Measurements from ENCODE around the gene SMARCA4. TPM values are rescaled to one million over a fixed set of nuclear protein-coding genes. Genes with fewer than 3 reads are reported as not detected.

SMARCA4 gene
- polyA plus RNA-seq (2011; rRNA removed) = 41.6 and 63.5 TPM in 2 replicates
- 120 and 164 TPM in 2 replicates for polyA minus RNA-seq (2011; rRNA and poly(A)+ RNA removed)

DNA sequence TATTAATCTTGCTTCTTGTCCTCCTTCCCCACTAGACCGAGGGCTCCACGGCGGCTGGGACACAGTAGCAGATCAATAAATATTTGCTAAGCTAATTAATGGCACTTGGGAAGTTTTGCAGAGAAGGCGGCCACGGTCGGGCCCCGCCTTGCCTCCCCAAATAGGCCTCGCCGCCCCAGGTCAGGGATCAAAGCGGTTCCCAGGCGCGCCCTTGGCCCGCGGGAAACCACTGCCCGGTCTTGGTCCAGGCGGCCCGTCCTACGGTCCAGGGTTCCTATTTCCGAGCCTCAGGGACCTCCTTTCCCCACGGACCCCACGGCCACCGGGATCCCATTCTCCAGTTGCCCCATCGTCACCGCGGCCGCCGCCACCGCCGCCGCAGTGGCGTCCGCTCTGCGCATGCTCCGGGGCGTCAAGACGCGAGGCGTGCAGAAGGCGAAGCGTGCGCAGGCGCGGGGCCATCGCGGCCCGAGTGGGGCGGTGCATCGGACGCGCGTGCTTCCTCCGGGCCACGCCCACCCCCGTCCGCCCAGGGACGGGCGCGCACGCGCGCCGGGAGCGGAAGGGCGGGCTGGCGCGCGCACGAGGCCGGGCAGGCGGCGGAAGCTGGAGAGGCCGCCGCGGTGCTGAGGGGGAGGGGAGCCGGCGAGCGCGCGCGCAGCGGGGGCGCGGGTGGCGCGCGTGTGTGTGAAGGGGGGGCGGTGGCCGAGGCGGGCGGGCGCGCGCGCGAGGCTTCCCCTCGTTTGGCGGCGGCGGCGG, at the start of gene SMARCA4:
TSS of gene SMARCA4 (plus strand) at position 717 of the 759 bp plus-strand sequence. CDS start 23,122 bp downstream, outside the sequence.
- no peaks in the 10 kb centered on the region for H3K9me3 ChIP-seq (ENCODE audit: control insufficient read depth, insufficient read depth, low read length)
- peak; percentile 87 for DNase-seq (ENCODE audit: low read depth, low spot score)
- peak within 1 kb of the TSS; percentile 86 for H3K4me3 ChIP-seq (ENCODE audit: low read depth, low read length)
- TF ChIP-seq, protein P1, sequence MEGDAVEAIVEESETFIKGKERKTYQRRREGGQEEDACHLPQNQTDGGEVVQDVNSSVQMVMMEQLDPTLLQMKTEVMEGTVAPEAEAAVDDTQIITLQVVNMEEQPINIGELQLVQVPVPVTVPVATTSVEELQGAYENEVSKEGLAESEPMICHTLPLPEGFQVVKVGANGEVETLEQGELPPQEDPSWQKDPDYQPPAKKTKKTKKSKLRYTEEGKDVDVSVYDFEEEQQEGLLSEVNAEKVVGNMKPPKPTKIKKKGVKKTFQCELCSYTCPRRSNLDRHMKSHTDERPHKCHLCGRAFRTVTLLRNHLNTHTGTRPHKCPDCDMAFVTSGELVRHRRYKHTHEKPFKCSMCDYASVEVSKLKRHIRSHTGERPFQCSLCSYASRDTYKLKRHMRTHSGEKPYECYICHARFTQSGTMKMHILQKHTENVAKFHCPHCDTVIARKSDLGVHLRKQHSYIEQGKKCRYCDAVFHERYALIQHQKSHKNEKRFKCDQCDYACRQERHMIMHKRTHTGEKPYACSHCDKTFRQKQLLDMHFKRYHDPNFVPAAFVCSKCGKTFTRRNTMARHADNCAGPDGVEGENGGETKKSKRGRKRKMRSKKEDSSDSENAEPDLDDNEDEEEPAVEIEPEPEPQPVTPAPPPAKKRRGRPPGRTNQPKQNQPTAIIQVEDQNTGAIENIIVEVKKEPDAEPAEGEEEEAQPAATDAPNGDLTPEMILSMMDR (IDR thresholded peaks at IDR 0.05; ENCODE audit: low read depth, low read length) = no peak
- ChIA-PET POLR2A (interaction anchor here (0.6 to 1.8 kb wide), 3 partner anchors 11 to 24 kb away, joined by 3 to 5 read pairs (median 4); no protein-coding TSS in a partner anchor), CTCF (interaction anchor here (1.0 to 4.3 kb wide), 2 partner anchors 19 to 24 kb away, joined by 3 to 12 read pairs; no protein-coding TSS in a partner anchor)
- H3K27me3 ChIP-seq (ENCODE audit: control insufficient read depth, insufficient read depth, low read length) = no peaks in the 10 kb centered on the region
- H3K27ac ChIP-seq (ENCODE audit: low read depth, low read length) = peak within 1 kb of the TSS; percentile 52

- Histone ChIP-seq H3K9me3 (ENCODE audit: control insufficient read depth, insufficient read depth, low read length) (no peaks in the 10 kb centered on the region; the same call in 1 of the 2 replicates), H3K27ac (ENCODE audit: low read depth, low read length) (no peak overlapping the region), H3K4me3 (ENCODE audit: low read depth, low read length) (no peak overlapping the region), H3K27me3 (ENCODE audit: control insufficient read depth, insufficient read depth, low read length) (no peaks in the 10 kb centered on the region)
- POLR2A ChIA-PET = no interaction called here
- CTCF ChIA-PET = interaction anchor here (1.0 kb wide), 1 partner anchor 29 kb away, joined by 5 read pairs; no protein-coding TSS in a partner anchor
- no peak for DNase-seq (ENCODE audit: low read depth, low spot score)
- TF ChIP-seq, protein P1 (IDR thresholded peaks at IDR 0.05; ENCODE audit: low read depth, low read length) = no peak
Measured at GRCh38 chr19:10911579-10912363, 49.1 kb upstream of the SMARCA4 start.

GRCh38 chr19:10912619-10913018, 48.2 kb upstream of the SMARCA4 start:
- Histone ChIP-seq H3K27ac (ENCODE audit: low read depth, low read length) (no peak overlapping the region), H3K27me3 (ENCODE audit: control insufficient read depth, insufficient read depth, low read length) (no peaks in the 10 kb centered on the region), H3K9me3 (ENCODE audit: control insufficient read depth, insufficient read depth, low read length) (no peaks in the 10 kb centered on the region; the same call in 1 of the 2 replicates), H3K4me3 (ENCODE audit: low read depth, low read length) (no peak overlapping the region)
- CTCF ChIA-PET = interaction anchor here (0.7 to 1.0 kb wide), 2 partner anchors 29 to 42 kb away, joined by 4 to 5 read pairs; no protein-coding TSS in a partner anchor
- POLR2A ChIA-PET = no interaction called here
- no peak for DNase-seq (ENCODE audit: low read depth, low spot score)
- TF ChIP-seq, protein P1 (IDR thresholded peaks at IDR 0.05; ENCODE audit: low read depth, low read length) = no peak

DNA sequence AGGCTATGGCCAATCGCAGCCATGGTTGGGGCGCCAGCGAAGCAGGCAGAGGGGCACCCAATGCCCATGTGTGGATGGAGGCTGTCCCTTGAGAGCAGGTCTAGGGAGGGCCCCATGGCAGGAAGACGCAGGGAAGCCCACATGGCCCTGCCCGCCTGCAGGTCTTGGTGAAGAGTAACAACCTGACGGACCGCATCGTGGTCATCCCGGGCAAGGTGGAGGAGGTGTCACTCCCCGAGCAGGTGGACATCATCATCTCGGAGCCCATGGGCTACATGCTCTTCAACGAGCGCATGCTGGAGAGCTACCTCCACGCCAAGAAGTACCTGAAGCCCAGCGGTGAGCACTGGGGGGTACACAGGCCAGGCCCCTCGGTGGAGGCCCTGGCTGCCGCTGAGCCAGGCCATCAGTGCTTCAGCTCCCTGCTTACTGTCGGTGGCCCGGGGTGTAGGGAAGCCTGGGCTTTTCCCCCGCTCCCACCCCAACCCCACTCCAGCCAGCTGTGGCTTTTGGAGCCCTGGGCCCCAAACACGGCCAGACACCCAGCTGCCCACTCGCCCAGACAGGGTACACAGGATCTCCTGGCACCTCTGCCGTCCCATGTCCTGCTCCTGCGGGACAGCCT, 47.0 kb upstream of the SMARCA4 start:
- no peaks in the 10 kb centered on the region; the same call in 1 of the 2 replicates for H3K9me3 ChIP-seq (ENCODE audit: control insufficient read depth, insufficient read depth, low read length)
- H3K27ac ChIP-seq (ENCODE audit: low read depth, low read length) = no peak overlapping the region
- POLR2A ChIA-PET = no interaction called here
- TF ChIP-seq, protein P1 (IDR thresholded peaks at IDR 0.05; ENCODE audit: low read depth, low read length) = no peak
- CTCF ChIA-PET = no interaction called here
- H3K4me3 ChIP-seq (ENCODE audit: low read depth, low read length) = no peak overlapping the region
- DNase-seq (ENCODE audit: low read depth, low spot score) = no peak
- H3K27me3 ChIP-seq (ENCODE audit: control insufficient read depth, insufficient read depth, low read length) = no peaks in the 10 kb centered on the region

Measured in AG04450 (cell line).